IMR-90 (cell line): ENCODE measurements around the gene SLC44A1.

ENCODE experiments used
- BHLHE40 ChIP-seq: fragments of 150-350 bp; IDR thresholded peaks from 2 replicates; pipeline ENCODE4 v1.6.1; 2016; ENCODE audit warnings: mild to moderate bottlenecking, low read depth, low read length
- FOS ChIP-seq: fragments of 150-350 bp; IDR thresholded peaks from 2 replicates; pipeline ENCODE4 v1.6.1; 2016; ENCODE audit warnings: low read depth, low read length
- MXI1 ChIP-seq: IDR thresholded peaks from 2 replicates; pipeline ENCODE4 v1.6.1; 2012; ENCODE audit warnings: low read depth, mild to moderate bottlenecking, low read length, moderate library complexity, borderline replicate concordance
- POLR2A ChIP-seq: IDR thresholded peaks from 2 replicates; pipeline ENCODE4 v1.6.1; 2012; ENCODE audit warnings: mild to moderate bottlenecking, low read depth, low read length
- RFX5 ChIP-seq: IDR thresholded peaks from 2 replicates; pipeline ENCODE4 v1.8.0; 2012; ENCODE audit warnings: low read depth, mild to moderate bottlenecking, low read length, moderate library complexity
- SMC3 ChIP-seq: fragments of 150-350 bp; IDR thresholded peaks from 2 replicates; pipeline ENCODE4 v1.6.1; 2016; ENCODE audit warnings: low read depth, mild to moderate bottlenecking, antibody characterized with exemption, low read length, moderate library complexity
- TF ChIP-seq, protein P1 (sequence below): conservative IDR thresholded peaks from 2 replicates; pipeline ENCODE4 v1.5.1; 2012; ENCODE audit warnings: mild to moderate bottlenecking, low read depth, low read length, improper control_type of control experiment

DNA sequence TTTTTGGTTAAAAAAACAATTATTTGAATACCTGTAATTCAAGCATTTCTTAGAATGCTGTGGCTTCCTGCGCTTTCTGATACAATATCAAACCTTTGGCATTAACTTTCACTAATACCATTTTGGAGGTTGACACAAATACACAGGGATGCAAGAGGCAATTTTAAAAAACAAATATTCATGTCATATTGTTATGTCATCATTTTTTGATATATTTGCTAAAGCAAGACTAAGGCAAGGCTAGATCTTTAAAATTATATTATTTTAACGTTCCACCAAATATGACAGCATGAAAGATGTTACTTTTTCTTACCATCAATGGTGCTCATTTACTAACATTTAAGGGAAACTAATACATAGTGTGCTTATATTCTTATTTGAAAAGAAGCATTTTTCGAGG is 110.0 kb downstream of the SLC44A1 start:
- TF ChIP-seq RFX5 (no peak), SMC3 (no peak), POLR2A (no peak), FOS (no peak), MXI1 (no peak), BHLHE40 (no peak)
- TF ChIP-seq, protein P1, sequence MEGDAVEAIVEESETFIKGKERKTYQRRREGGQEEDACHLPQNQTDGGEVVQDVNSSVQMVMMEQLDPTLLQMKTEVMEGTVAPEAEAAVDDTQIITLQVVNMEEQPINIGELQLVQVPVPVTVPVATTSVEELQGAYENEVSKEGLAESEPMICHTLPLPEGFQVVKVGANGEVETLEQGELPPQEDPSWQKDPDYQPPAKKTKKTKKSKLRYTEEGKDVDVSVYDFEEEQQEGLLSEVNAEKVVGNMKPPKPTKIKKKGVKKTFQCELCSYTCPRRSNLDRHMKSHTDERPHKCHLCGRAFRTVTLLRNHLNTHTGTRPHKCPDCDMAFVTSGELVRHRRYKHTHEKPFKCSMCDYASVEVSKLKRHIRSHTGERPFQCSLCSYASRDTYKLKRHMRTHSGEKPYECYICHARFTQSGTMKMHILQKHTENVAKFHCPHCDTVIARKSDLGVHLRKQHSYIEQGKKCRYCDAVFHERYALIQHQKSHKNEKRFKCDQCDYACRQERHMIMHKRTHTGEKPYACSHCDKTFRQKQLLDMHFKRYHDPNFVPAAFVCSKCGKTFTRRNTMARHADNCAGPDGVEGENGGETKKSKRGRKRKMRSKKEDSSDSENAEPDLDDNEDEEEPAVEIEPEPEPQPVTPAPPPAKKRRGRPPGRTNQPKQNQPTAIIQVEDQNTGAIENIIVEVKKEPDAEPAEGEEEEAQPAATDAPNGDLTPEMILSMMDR: no peak
